GM10248 (cell line): ENCODE results near the gene GPS1.

ENCODE experiments used
- CTCF ChIA-PET: fragments of 300-600 bp; sonication (Branson Sonifier 250); formaldehyde crosslinking; extraction: SDS; loops from one replicate; lab custom pipeline; 2021; ENCODE audit warnings: antibody characterized with exemption; lab: Yijun Ruan, JAX
- POLR2A ChIA-PET: fragments of 350-650 bp; sonication (Branson Sonifier 250); formaldehyde crosslinking; extraction: SDS; loops from one replicate; lab custom pipeline; 2020; ENCODE audit warnings: antibody characterized with exemption; lab: Yijun Ruan, JAX
- DNase-seq: peaks from one replicate; pipeline ENCODE4 v3.0.0; 2012; ENCODE audit errors: extremely low spot score
- TF ChIP-seq, protein P1 (sequence below): IDR thresholded peaks from 2 replicates; pipeline ENCODE4 v1.5.1; 2012; ENCODE audit warnings: mild to moderate bottlenecking, low read depth; ENCODE audit errors: extremely low read depth, missing control alignments, control extremely low read depth

Gene GPS1

DNA sequence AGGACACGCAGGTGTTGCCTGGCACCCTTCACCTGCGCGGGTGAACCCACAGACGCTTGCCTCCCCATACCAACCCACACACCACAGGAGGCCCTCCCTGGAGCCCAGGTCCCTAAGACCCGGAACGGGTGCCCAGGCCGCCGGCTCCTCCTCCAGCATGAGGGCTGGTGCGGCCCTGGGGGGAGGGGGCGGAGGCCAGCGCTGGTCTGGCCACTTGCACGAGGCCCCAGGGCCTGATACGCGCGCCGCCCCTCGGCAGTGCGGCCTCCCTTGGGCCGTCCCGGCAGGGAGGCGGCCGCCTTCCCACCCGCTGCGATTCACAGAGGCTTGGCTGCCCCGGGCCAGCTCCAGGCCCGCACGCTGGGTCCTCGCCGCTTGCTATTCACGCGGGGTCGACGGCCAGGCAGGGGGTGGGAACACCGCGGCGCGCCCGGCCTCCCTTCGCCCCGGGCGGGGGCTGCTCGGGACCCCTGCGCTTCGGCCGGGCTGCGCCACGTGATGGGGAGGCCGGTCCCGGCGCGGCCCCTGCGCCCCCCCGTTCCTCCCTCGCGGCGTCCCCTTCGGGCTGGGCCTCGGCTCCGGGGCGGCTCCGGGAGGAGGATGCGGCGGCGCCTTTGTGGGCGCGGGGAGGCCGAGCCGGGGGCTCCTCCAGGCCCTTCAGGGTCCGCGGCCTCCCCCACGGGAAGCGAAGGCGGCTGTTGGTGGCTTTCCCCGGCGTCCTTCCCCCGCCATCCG lies 45.7 kb downstream of the GPS1 start:
- TF ChIP-seq, protein P1, sequence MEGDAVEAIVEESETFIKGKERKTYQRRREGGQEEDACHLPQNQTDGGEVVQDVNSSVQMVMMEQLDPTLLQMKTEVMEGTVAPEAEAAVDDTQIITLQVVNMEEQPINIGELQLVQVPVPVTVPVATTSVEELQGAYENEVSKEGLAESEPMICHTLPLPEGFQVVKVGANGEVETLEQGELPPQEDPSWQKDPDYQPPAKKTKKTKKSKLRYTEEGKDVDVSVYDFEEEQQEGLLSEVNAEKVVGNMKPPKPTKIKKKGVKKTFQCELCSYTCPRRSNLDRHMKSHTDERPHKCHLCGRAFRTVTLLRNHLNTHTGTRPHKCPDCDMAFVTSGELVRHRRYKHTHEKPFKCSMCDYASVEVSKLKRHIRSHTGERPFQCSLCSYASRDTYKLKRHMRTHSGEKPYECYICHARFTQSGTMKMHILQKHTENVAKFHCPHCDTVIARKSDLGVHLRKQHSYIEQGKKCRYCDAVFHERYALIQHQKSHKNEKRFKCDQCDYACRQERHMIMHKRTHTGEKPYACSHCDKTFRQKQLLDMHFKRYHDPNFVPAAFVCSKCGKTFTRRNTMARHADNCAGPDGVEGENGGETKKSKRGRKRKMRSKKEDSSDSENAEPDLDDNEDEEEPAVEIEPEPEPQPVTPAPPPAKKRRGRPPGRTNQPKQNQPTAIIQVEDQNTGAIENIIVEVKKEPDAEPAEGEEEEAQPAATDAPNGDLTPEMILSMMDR, result no peak
- ChIA-PET POLR2A (interaction anchor here (0.6 to 1.5 kb wide), 6 partner anchors 9 to 170 kb away, joined by 3 to 7 read pairs (median 3); partner anchors contain the start of gene MAFG), CTCF (interaction anchor here (1.3 to 1.7 kb wide), 4 partner anchors 17 to 227 kb away, joined by 3 to 4 read pairs (median 4); no protein-coding TSS in a partner anchor)
- peak; percentile 50 for DNase-seq

DNA sequence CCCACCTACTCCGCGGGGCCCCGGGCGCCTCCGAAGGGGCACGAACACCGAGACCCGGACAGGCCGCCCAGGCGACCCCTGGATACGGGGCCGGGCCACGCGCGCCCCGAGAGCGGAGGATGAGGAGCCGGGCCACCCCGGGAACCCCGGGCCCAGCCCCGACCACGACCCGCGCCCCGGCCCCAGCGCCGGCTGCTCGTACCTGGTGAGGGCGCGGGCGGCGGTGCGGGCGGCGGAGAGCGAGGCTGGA lies 46.1 kb downstream of the GPS1 start:
- ChIA-PET CTCF (interaction anchor here (1.2 to 1.7 kb wide), 5 partner anchors 17 to 228 kb away, joined by 3 to 4 read pairs (median 3); no protein-coding TSS in a partner anchor), POLR2A (interaction anchor here (1.0 to 1.5 kb wide), 3 partner anchors 9 to 170 kb away, joined by 3 to 7 read pairs (median 3); partner anchors contain the start of gene MAFG)
- no peak for DNase-seq
- TF ChIP-seq, protein P1, result no peak

- ChIA-PET POLR2A (interaction anchor here (0.6 to 1.6 kb wide), 5 partner anchors 8 to 171 kb away, joined by 3 to 7 read pairs (median 3); partner anchors contain the start of genes DCXR, MAFG and SLC16A3), CTCF (interaction anchor here (0.6 to 1.7 kb wide), 10 partner anchors 11 to 228 kb away, joined by 3 to 5 read pairs (median 3); partner anchors contain the start of genes CENPX and LRRC45)
- DNase-seq, result peak; percentile 100
- TF ChIP-seq, protein P1, result peak; percentile 64
Observed at GRCh38 chr17:82098169-82098938, 46.7 kb downstream of the GPS1 start, which contains the start of gene FASN. FASN (minus strand) TSS chr17:82098236; CDS start chr17:82096445, 1,791 bp downstream.

- TF ChIP-seq, protein P1, result no peak
- ChIA-PET POLR2A (interaction anchor here (1.5 to 1.6 kb wide), 2 partner anchors 130 to 171 kb away, joined by 3 read pairs; partner anchors contain the start of genes MAFG and SLC16A3), CTCF (interaction anchor here (0.6 to 1.5 kb wide), 9 partner anchors 10 to 140 kb away, joined by 3 to 5 read pairs (median 3); partner anchors contain the start of genes CENPX and LRRC45)
- DNase-seq, result no peak
Observed at GRCh38 chr17:82098939-82099763, 47.5 kb downstream of the GPS1 start.

GRCh38 chr17:82100502-82101298 lies 49.0 kb downstream of the GPS1 start:
- no peak for DNase-seq
- TF ChIP-seq, protein P1, result no peak
- ChIA-PET CTCF (no interaction called here), POLR2A (no interaction called here)
